Natural killer cell (primary cell): ENCODE data around the gene GPNMB. TPM values are rescaled to one million over a fixed set of nuclear protein-coding genes. Genes with fewer than 3 reads are reported as not detected.

Experiments
- ATAC-seq, 3 donors: fragments of 150-1000 bp in 2 of 3; fragments of 200-7000 bp in 1 of 3; cut with Tn5 transposase; 1 replicate in 1 of 3; 2 replicates in 2 of 3; pipeline ENCODE4 v1.10.0; 2021; ENCODE audit warnings: mild to moderate bottlenecking in 2 of 3, moderate library complexity in 2 of 3
- DNase-seq, 2 donors: peaks; one replicate each; pipeline versions ENCODE4 v3.0.0 to v3.0.0-alpha.2; 2013 to 2021; ENCODE audit warnings: mixed read lengths in 1 of 2
- H3K27ac ChIP-seq: one replicate; pipeline ENCODE4 v1.5.1; 2013; ENCODE audit warnings: mild to moderate bottlenecking, low read length
- H3K27me3 ChIP-seq: one replicate; pipeline ENCODE4 v1.6.1; 2013; ENCODE audit warnings: low read length; ENCODE audit not compliant: control insufficient read depth, insufficient read depth
- H3K36me3 ChIP-seq: one replicate; pipeline ENCODE4 v1.6.1; 2013; ENCODE audit warnings: low read length; ENCODE audit not compliant: control insufficient read depth, insufficient read depth
- H3K4me1 ChIP-seq: one replicate; pipeline ENCODE4 v1.6.1; 2013; ENCODE audit warnings: low read length; ENCODE audit not compliant: control insufficient read depth, insufficient read depth
- H3K4me3 ChIP-seq: one replicate; pipeline ENCODE4 v1.5.1; 2013; ENCODE audit warnings: low read length
- H3K9me3 ChIP-seq: one replicate; pipeline ENCODE4 v1.6.1; 2013; ENCODE audit warnings: low read length; ENCODE audit not compliant: control insufficient read depth, insufficient read depth
- H3K27ac Mint-ChIP-seq, 2 donors: one replicate each; pipeline ENCODE4 v1.8.0; 2022; ENCODE audit warnings: mild to moderate bottlenecking in 2 of 2, mixed read lengths in 2 of 2, moderate library complexity in 1 of 2
- H3K27me3 Mint-ChIP-seq, 2 donors: one replicate each; pipeline ENCODE4 v1.8.0; 2022; ENCODE audit warnings: low read depth in 2 of 2, mixed read lengths in 2 of 2
- H3K36me3 Mint-ChIP-seq: one replicate; pipeline ENCODE4 v1.8.0; 2022; ENCODE audit warnings: mixed read lengths
- H3K4me1 Mint-ChIP-seq, 2 donors: one replicate each; pipeline ENCODE4 v1.8.0; 2022; ENCODE audit warnings: mixed read lengths in 2 of 2
- H3K4me3 Mint-ChIP-seq: one replicate; pipeline ENCODE4 v1.8.0; 2022; ENCODE audit warnings: mild to moderate bottlenecking, moderate library complexity, mixed read lengths
- H3K9me3 Mint-ChIP-seq, 2 donors: one replicate each; pipeline ENCODE4 v1.8.0; 2022; ENCODE audit warnings: mixed read lengths in 2 of 2
- CTCF ChIP-seq: fragments of 200-600 bp; IDR thresholded peaks from one replicate; pipeline ENCODE4 v1.8.0; 2022; ENCODE audit warnings: antibody characterized with exemption
- WGBS: methylation state at CpG from one replicate; pipeline ENCODE4 v1.1.7; 2013; ENCODE audit warnings: missing lambda C conversion rate; ENCODE audit not compliant: insufficient coverage; 5-methylcytosine and 5-hydroxymethylcytosine counted together
- intact Hi-C: fragments of 100-400 bp; cut with micrococcal nuclease; formaldehyde crosslinking; loops from one replicate; pipeline ENCODE4 v1.14.2; 2022
- total RNA-seq, 4 donors: library from RNA; stranded (reverse); fragments of 120-200 nt in 1 of 4; gene quantifications; one replicate each; pipeline versions ENCODE4 v1.2.3 to v1.2.4, GENCODE V29; 2013 to 2022

Gene GPNMB
- total RNA-seq, 3 donors from 2014 or later (not counting 1 experiment from before 2014, with no cell fraction given) = not detected

- intact Hi-C loops = no loop called here
- Histone ChIP-seq H3K27ac (no peak overlapping the region), H3K9me3 (no peaks in the 10 kb centered on the region), H3K36me3 (no peaks in the 10 kb centered on the region), H3K4me1 (peaks cover 10% of the 10 kb centered on the region), H3K4me3 (no peak overlapping the region), H3K27me3 (no peaks in the 10 kb centered on the region)
- H3K9me3 Mint-ChIP-seq = no peaks in the 10 kb centered on the region
- no peak for TF ChIP-seq CTCF
- peaks cover 0 to 5% of the 10 kb centered on the region in 2 donors for H3K4me1 Mint-ChIP-seq
- ATAC-seq = no peak
- no peak overlapping the region for H3K4me3 Mint-ChIP-seq
- H3K36me3 Mint-ChIP-seq = no peaks in the 10 kb centered on the region
- peaks cover 0 to 15% of the 10 kb centered on the region in 2 donors for H3K27me3 Mint-ChIP-seq
- DNase-seq = no peak
- no peak overlapping the region for H3K27ac Mint-ChIP-seq
- WGBS = 89% methylated on average over 12 of the region's 12 CpGs
These were observed 47.0 kb downstream of the GPNMB start for GRCh38 chr7:23293500-23294073.

- intact Hi-C loops = no loop called here
- Mint-ChIP-seq H3K4me3 (no peak overlapping the region), H3K27ac (no peak overlapping the region), H3K36me3 (no peaks in the 10 kb centered on the region), H3K27me3 (peaks cover 0 to 15% of the 10 kb centered on the region in 2 donors), H3K4me1 (peaks cover 11 to 16% of the 10 kb centered on the region in 2 donors), H3K9me3 (no peaks in the 10 kb centered on the region)
- ATAC-seq (no peak), DNase-seq (no peak)
- H3K4me3 ChIP-seq = no peak overlapping the region
- no peak for TF ChIP-seq CTCF
- no peaks in the 10 kb centered on the region for H3K36me3 ChIP-seq
- no peaks in the 10 kb centered on the region for H3K9me3 ChIP-seq
- WGBS = 89% methylated on average over 6 of the region's 6 CpGs
- H3K4me1 ChIP-seq = peaks cover 12% of the 10 kb centered on the region
- H3K27ac ChIP-seq = no peak overlapping the region
- H3K27me3 ChIP-seq = no peaks in the 10 kb centered on the region
These were observed 48.2 kb downstream of the GPNMB start for GRCh38 chr7:23294549-23295400.

GRCh38 chr7:23295401-23295697, 48.8 kb downstream of the GPNMB start:
- Histone ChIP-seq H3K36me3 (no peaks in the 10 kb centered on the region), H3K27ac (no peak overlapping the region), H3K9me3 (no peaks in the 10 kb centered on the region), H3K4me3 (no peak overlapping the region), H3K27me3 (no peaks in the 10 kb centered on the region), H3K4me1 (peaks cover 13% of the 10 kb centered on the region)
- H3K4me1 Mint-ChIP-seq = peaks cover 17 to 22% of the 10 kb centered on the region in 2 donors
- H3K36me3 Mint-ChIP-seq = no peaks in the 10 kb centered on the region
- DNase-seq (no peak), ATAC-seq (no peak)
- H3K4me3 Mint-ChIP-seq = no peak overlapping the region
- H3K27ac Mint-ChIP-seq = no peak overlapping the region
- peaks cover 0 to 15% of the 10 kb centered on the region in 2 donors for H3K27me3 Mint-ChIP-seq
- H3K9me3 Mint-ChIP-seq = no peaks in the 10 kb centered on the region
- intact Hi-C loops = no loop called here
- TF ChIP-seq CTCF = no peak
